K562 (cell line): ENCODE measurements around the gene HMCN1.

Experiments
- CEBPG ChIP-seq, 3 experiments: fragments of 200-800 bp in 1 of 3; sonication (Bioruptor generic) in 1 of 3; sonication (generic) in 1 of 3; formaldehyde crosslinking in 1 of 3; IDR thresholded peaks in 2 of 3; conservative IDR thresholded peaks in 1 of 3; 2 replicates each; pipeline versions ENCODE4 v1.6.1 to v1.8.0; 2016 to 2022; ENCODE audit warnings: missing compliant biosample characterization in 2 of 3, missing genetic modification characterization in 2 of 3, mild to moderate bottlenecking in 1 of 3, missing genetic modification reagents in 1 of 3
- FOXA1 ChIP-seq: fragments of 450-650 bp; IDR thresholded peaks from 2 replicates; pipeline ENCODE4 v1.6.1; 2016; ENCODE audit warnings: mild to moderate bottlenecking, borderline replicate concordance
- MEF2A ChIP-seq: IDR thresholded peaks from 2 replicates; pipeline ENCODE4 v1.6.1; 2011; ENCODE audit warnings: low read depth, mild to moderate bottlenecking, low read length, moderate library complexity; ENCODE audit not compliant: control insufficient read depth
- MYC ChIP-seq, 2 experiments: fragments of 250-450 bp in 1 of 2; sonication (Bioruptor Pico) in 1 of 2; IDR thresholded peaks; 2 replicates each; pipeline versions ENCODE4 v1.5.1 to v1.6.1; 2012 to 2021; ENCODE audit warnings: low read depth in 2 of 2, borderline replicate concordance in 1 of 2, improper control_type of control experiment in 1 of 2, low read length in 1 of 2, mild to moderate bottlenecking in 1 of 2, moderate library complexity in 1 of 2
- NRF1 ChIP-seq, 2 experiments: fragments of 450-650 bp; IDR thresholded peaks in 1 of 2; conservative IDR thresholded peaks in 1 of 2; 2 replicates each; pipeline ENCODE4 v1.6.1; 2014; ENCODE audit warnings: mild to moderate bottlenecking in 2 of 2
- SMARCE1 ChIP-seq: fragments of 450-650 bp; IDR thresholded peaks from 2 replicates; pipeline ENCODE4 v1.7.1; 2016; ENCODE audit warnings: mild to moderate bottlenecking
- ZHX1 ChIP-seq: fragments of 150-350 bp; conservative IDR thresholded peaks from 2 replicates; pipeline ENCODE4 v1.6.1; 2014; ENCODE audit warnings: low read length
- TF ChIP-seq, protein P1 (sequence below): sonication (generic); formaldehyde crosslinking; IDR thresholded peaks from 2 replicates; pipeline ENCODE4 v1.4.0; 2020; ENCODE audit warnings: mild to moderate bottlenecking, missing genetic modification reagents
- TF ChIP-seq, protein P2 (sequence below), 3 experiments: IDR thresholded peaks in 2 of 3; conservative IDR thresholded peaks in 1 of 3; 2 replicates each; pipeline ENCODE4 v1.5.1; 2011 to 2012; ENCODE audit warnings: low read length in 3 of 3, mild to moderate bottlenecking in 3 of 3, control low read depth in 2 of 3, improper control_type of control experiment in 1 of 3, inconsistent platforms in 1 of 3, low read depth in 1 of 3, mixed read lengths in 1 of 3, moderate library complexity in 1 of 3; ENCODE audit not compliant: insufficient read depth in 2 of 3

DNA sequence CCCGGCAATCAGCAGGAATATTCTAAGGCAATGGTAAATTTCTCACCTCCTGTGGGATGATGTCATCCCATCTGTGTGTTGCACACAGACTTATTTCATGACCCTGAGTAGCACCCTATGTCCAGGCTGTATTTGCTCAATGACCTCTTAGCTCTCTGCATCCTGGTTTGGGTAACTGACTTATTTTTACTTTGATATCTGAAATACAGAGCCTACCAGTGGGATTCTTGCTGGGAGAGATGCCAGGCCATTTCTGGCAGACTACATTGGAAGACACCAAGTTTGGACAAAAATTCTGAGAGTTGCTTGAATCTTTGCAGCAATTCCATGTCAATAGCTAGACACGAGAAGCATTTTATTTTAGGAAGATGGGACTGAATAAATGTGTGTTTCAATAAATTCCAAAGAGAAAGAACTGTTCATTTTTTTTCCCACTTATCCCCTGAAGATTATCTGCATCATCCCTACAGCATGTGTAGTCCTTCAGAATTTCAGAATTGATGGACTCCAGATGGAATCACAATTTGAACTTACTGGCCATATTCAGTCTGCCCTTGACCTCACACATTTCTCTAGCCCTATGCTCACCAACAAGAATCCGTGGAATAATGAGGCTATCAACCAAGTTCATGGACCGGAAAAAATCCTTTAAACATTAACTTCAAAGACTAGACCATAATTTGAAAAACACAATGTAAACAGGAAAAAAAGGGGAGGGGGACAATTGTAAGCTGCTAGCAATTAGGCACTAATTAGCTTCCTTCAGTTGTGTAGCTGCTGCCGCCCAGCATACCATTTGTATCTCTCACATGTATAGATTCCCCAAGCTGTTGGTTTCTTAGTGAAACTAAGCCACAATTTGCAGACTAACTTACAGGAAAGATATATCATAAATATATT lies 226.5 kb downstream of the HMCN1 start:
- TF ChIP-seq SMARCE1 (no peak), CEBPG (CRISPR knock-in tag; IDR thresholded peaks at IDR 0.05) (no peak), CEBPG (tag; conservative IDR thresholded peaks at IDR 0.05 in 1 of 2, IDR thresholded peaks at IDR 0.05 in 1 of 2) (0 out of 4 replicates have a peak, but pooled peaks of 1 of the 2 experiments have one; percentile 39), MEF2A (no peak), MYC (IDR thresholded peaks at IDR 0.05; ENCODE audit: low read depth, low read length) (no peak), MYC (CRISPR knock-in tag; IDR thresholded peaks at IDR 0.05; ENCODE audit: borderline replicate concordance, low read depth) (no peak), NRF1 (conservative IDR thresholded peaks at IDR 0.05 in 1 of 2, IDR thresholded peaks at IDR 0.05 in 1 of 2) (no peak), ZHX1 (no peak), FOXA1 (no peak)
- TF ChIP-seq, protein P1, sequence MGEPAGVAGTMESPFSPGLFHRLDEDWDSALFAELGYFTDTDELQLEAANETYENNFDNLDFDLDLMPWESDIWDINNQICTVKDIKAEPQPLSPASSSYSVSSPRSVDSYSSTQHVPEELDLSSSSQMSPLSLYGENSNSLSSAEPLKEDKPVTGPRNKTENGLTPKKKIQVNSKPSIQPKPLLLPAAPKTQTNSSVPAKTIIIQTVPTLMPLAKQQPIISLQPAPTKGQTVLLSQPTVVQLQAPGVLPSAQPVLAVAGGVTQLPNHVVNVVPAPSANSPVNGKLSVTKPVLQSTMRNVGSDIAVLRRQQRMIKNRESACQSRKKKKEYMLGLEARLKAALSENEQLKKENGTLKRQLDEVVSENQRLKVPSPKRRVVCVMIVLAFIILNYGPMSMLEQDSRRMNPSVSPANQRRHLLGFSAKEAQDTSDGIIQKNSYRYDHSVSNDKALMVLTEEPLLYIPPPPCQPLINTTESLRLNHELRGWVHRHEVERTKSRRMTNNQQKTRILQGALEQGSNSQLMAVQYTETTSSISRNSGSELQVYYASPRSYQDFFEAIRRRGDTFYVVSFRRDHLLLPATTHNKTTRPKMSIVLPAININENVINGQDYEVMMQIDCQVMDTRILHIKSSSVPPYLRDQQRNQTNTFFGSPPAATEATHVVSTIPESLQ = no peak
- TF ChIP-seq, protein P2, sequence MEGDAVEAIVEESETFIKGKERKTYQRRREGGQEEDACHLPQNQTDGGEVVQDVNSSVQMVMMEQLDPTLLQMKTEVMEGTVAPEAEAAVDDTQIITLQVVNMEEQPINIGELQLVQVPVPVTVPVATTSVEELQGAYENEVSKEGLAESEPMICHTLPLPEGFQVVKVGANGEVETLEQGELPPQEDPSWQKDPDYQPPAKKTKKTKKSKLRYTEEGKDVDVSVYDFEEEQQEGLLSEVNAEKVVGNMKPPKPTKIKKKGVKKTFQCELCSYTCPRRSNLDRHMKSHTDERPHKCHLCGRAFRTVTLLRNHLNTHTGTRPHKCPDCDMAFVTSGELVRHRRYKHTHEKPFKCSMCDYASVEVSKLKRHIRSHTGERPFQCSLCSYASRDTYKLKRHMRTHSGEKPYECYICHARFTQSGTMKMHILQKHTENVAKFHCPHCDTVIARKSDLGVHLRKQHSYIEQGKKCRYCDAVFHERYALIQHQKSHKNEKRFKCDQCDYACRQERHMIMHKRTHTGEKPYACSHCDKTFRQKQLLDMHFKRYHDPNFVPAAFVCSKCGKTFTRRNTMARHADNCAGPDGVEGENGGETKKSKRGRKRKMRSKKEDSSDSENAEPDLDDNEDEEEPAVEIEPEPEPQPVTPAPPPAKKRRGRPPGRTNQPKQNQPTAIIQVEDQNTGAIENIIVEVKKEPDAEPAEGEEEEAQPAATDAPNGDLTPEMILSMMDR (IDR thresholded peaks at IDR 0.05 in 2 of 3, conservative IDR thresholded peaks at IDR 0.05 in 1 of 3; ENCODE audit: insufficient read depth in 2 of 3, low read depth in 1 of 3, low read length in 3 of 3) = no peak
